Activated gamma-delta T cell treated with Interleukin-2 at 50 U/mL for 16 hours (primary cell): Measurements from ENCODE around the gene MRPS34.

Source experiments
- DNase-seq: peaks from one replicate; pipeline ENCODE4 v3.0.0-alpha.2; 2020

Gene MRPS34

GRCh38 chr16:1768767-1769401 lies 4.0 kb downstream of the MRPS34 start:
- DNase-seq: no peak

- no peak for DNase-seq
Observed at GRCh38 chr16:1768061-1768766, 4.7 kb downstream of the MRPS34 start.

- DNase-seq: no peak
Observed at GRCh38 chr16:1767116-1767994, 5.6 kb downstream of the MRPS34 start.

GRCh38 chr16:1766701-1767100 lies 6.2 kb downstream of the MRPS34 start:
- no peak for DNase-seq

GRCh38 chr16:1766231-1766630 lies 6.7 kb downstream of the MRPS34 start:
- DNase-seq: no peak

GRCh38 chr16:1765826-1766225 lies 7.1 kb downstream of the MRPS34 start:
- DNase-seq: no peak

- no peak for DNase-seq
Observed at GRCh38 chr16:1764971-1765370, 8.0 kb downstream of the MRPS34 start.

GRCh38 chr16:1763521-1764511 lies 9.1 kb downstream of the MRPS34 start:
- DNase-seq: no peak

- no peak for DNase-seq
Observed at GRCh38 chr16:1762879-1763520, 9.9 kb downstream of the MRPS34 start.

GRCh38 chr16:1762196-1762878 lies 10.6 kb downstream of the MRPS34 start:
- no peak for DNase-seq

GRCh38 chr16:1761751-1762150 lies 11.2 kb downstream of the MRPS34 start:
- DNase-seq: no peak

- no peak for DNase-seq
Observed at GRCh38 chr16:1760911-1761310, 12.0 kb downstream of the MRPS34 start.

- no peak for DNase-seq
Observed at GRCh38 chr16:1759511-1759910, 13.4 kb downstream of the MRPS34 start.

- no peak for DNase-seq
Observed at GRCh38 chr16:1758923-1759322, 14.0 kb downstream of the MRPS34 start.

GRCh38 chr16:1757714-1758461 lies 15.0 kb downstream of the MRPS34 start:
- DNase-seq: no peak

GRCh38 chr16:1754204-1754603 lies 18.7 kb downstream of the MRPS34 start:
- DNase-seq: no peak

GRCh38 chr16:1752853-1753252 lies 20.1 kb downstream of the MRPS34 start:
- DNase-seq: no peak

- no peak for DNase-seq
Observed at GRCh38 chr16:1751946-1752345, 21.0 kb downstream of the MRPS34 start.

- DNase-seq: no peak
Observed at GRCh38 chr16:1749152-1750117, 23.5 kb downstream of the MRPS34 start.
